ENCODE measurements around the gene HYOU1.

HYOU1 gene

GRCh38 chr11:119017377-119017776, 39.6 kb downstream of the HYOU1 start:
- DNase-seq = peak; percentile 37

- DNase-seq = no peak
These were observed 40.6 kb downstream of the HYOU1 start for GRCh38 chr11:119016216-119017009.

- DNase-seq = no peak
These were observed 41.9 kb downstream of the HYOU1 start for GRCh38 chr11:119015054-119015611.

GRCh38 chr11:119014209-119014924, 42.6 kb downstream of the HYOU1 start:
- DNase-seq = no peak

- DNase-seq = no peak
These were observed 44.3 kb downstream of the HYOU1 start for GRCh38 chr11:119012629-119013170.

GRCh38 chr11:119011476-119012053, 45.4 kb downstream of the HYOU1 start:
- DNase-seq = no peak

GRCh38 chr11:119006656-119007055, 50.3 kb downstream of the HYOU1 start:
- peak; percentile 40 for DNase-seq

- DNase-seq = no peak
These were observed 56.1 kb downstream of the HYOU1 start for GRCh38 chr11:119000906-119001305.

- DNase-seq = no peak
These were observed 58.2 kb downstream of the HYOU1 start for GRCh38 chr11:118998822-118999221.

- DNase-seq = no peak
These were observed 58.7 kb downstream of the HYOU1 start for GRCh38 chr11:118998388-118998717.

GRCh38 chr11:118997627-118998387, 59.2 kb downstream of the HYOU1 start, which contains the start of gene CENATAC:
Gene CENATAC (plus strand): TSS chr11:118998138. CDS start chr11:118998198, 60 bp downstream.
- DNase-seq = peak; percentile 98

GRCh38 chr11:118996926-118997626, 59.9 kb downstream of the HYOU1 start:
- peak; percentile 63 for DNase-seq
